Cardiac muscle cell (in vitro differentiated cells and primary cell): Measurements from ENCODE around the gene CA4. TPM values are rescaled to one million over a fixed set of nuclear protein-coding genes. Genes with fewer than 3 reads are reported as not detected.
A peak's percentile ranks its signal among the peaks of the same experiment; 100 is the strongest.

ENCODE experiments used
- DNase-seq, 2 donors: peaks; one replicate each; pipeline versions ENCODE4 v3.0.0 to v3.0.0-alpha.2; 2010 to 2017; ENCODE audit warnings: low read depth in 1 of 2, low spot score in 1 of 2
- H3K27ac ChIP-seq: fragments of 200-600 bp; sonication (generic); 2 replicates; pipeline ENCODE4 v1.5.1; 2016
- H3K27me3 ChIP-seq: fragments of 200-600 bp; sonication (generic); 2 replicates; pipeline ENCODE4 v1.6.0; 2016; ENCODE audit warnings: control low read depth
- H3K36me3 ChIP-seq: fragments of 200-600 bp; sonication (generic); 2 replicates; pipeline ENCODE4 v1.5.1; 2016; ENCODE audit warnings: control low read depth
- H3K4me1 ChIP-seq: fragments of 200-600 bp; sonication (generic); 2 replicates; pipeline ENCODE4 v1.8.1; 2017; ENCODE audit warnings: low read depth, mild to moderate bottlenecking, mixed run types
- H3K4me3 ChIP-seq: fragments of 200-600 bp; sonication (generic); 2 replicates; pipeline ENCODE4 v1.5.1; 2016; ENCODE audit warnings: mild to moderate bottlenecking
- H3K9me3 ChIP-seq: fragments of 200-600 bp; sonication (generic); 2 replicates; pipeline ENCODE4 v1.5.1; 2017; ENCODE audit warnings: low read depth, mild to moderate bottlenecking, control low read depth
- polyA plus RNA-seq: library from polyadenylated mRNA; unstranded; fragments of >200 nt; fragmentation: Nextera tagmentation; extraction: Ambion mirVana; gene quantifications from 2 replicates; pipeline ENCODE4 v1.2.1, GENCODE V29; 2016
- total RNA-seq: library from RNA; depleted of rRNA; stranded (reverse); fragments of >200 nt; gene quantifications from 2 replicates; pipeline ENCODE4 v1.2.3, GENCODE V29; 2016
- TF ChIP-seq, protein P1 (sequence below): IDR thresholded peaks from 2 replicates; pipeline ENCODE4 v1.5.1; 2012; ENCODE audit warnings: low read depth, mild to moderate bottlenecking, low read length

CA4 gene
- total and polyA plus RNA-seq, 2 experiments from 2014 or later, result 0.97 to 2.1 TPM

DNA sequence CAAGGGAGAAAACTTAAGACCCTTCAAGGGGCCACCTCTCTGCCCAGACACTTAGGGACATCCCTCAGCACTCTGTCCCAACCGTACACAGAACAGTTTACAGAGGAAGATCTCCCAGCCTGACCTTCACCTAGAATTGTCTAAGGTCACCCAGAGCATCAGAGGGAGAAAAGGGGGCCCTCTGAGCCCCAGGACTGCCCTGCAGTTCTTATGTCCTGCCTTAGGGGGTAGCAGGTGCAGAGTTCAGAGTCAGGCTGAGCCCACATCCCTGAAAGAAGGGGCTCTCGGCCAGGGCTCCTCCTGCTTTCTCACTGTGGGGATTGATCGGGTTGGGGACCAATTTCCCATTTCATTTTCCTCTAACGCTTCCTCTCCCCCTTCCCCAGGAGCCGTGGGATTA, 15.4 kb downstream of the CA4 start:
- no peak overlapping the region for H3K4me3 ChIP-seq
- peaks cover 11% of the 10 kb centered on the region for H3K4me1 ChIP-seq
- no peaks in the 10 kb centered on the region for H3K36me3 ChIP-seq
- DNase-seq, result no peak
- no peaks in the 10 kb centered on the region for H3K27me3 ChIP-seq
- TF ChIP-seq, protein P1, sequence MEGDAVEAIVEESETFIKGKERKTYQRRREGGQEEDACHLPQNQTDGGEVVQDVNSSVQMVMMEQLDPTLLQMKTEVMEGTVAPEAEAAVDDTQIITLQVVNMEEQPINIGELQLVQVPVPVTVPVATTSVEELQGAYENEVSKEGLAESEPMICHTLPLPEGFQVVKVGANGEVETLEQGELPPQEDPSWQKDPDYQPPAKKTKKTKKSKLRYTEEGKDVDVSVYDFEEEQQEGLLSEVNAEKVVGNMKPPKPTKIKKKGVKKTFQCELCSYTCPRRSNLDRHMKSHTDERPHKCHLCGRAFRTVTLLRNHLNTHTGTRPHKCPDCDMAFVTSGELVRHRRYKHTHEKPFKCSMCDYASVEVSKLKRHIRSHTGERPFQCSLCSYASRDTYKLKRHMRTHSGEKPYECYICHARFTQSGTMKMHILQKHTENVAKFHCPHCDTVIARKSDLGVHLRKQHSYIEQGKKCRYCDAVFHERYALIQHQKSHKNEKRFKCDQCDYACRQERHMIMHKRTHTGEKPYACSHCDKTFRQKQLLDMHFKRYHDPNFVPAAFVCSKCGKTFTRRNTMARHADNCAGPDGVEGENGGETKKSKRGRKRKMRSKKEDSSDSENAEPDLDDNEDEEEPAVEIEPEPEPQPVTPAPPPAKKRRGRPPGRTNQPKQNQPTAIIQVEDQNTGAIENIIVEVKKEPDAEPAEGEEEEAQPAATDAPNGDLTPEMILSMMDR, result no peak
- no peaks in the 10 kb centered on the region for H3K9me3 ChIP-seq
- H3K27ac ChIP-seq, result no peak overlapping the region

DNA sequence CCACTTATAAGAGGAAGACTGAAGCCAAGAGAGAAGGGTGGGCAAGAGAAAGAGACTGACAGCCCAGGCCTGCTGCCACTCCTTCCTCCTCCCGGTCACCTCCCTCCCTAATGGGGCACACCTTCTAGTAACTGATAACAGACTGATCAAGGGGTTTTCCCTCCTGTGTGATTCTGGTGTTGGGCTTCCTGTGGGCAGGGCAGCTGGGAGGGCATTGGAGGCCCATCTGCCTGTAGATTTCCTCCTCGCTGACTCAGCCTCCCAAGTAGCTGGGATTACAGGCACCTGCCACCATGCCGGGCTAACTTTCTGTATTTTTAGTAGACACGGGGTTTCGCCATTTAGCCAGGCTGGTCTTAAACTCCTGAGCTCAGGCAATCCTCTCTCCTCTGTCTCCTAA, 16.2 kb downstream of the CA4 start:
- DNase-seq, result no peak
- no peaks in the 10 kb centered on the region for H3K9me3 ChIP-seq
- H3K4me1 ChIP-seq, result peaks cover 11% of the 10 kb centered on the region
- no peak overlapping the region for H3K4me3 ChIP-seq
- H3K27ac ChIP-seq, result no peak overlapping the region
- H3K36me3 ChIP-seq, result no peaks in the 10 kb centered on the region
- no peaks in the 10 kb centered on the region for H3K27me3 ChIP-seq
- TF ChIP-seq, protein P1, result no peak

DNA sequence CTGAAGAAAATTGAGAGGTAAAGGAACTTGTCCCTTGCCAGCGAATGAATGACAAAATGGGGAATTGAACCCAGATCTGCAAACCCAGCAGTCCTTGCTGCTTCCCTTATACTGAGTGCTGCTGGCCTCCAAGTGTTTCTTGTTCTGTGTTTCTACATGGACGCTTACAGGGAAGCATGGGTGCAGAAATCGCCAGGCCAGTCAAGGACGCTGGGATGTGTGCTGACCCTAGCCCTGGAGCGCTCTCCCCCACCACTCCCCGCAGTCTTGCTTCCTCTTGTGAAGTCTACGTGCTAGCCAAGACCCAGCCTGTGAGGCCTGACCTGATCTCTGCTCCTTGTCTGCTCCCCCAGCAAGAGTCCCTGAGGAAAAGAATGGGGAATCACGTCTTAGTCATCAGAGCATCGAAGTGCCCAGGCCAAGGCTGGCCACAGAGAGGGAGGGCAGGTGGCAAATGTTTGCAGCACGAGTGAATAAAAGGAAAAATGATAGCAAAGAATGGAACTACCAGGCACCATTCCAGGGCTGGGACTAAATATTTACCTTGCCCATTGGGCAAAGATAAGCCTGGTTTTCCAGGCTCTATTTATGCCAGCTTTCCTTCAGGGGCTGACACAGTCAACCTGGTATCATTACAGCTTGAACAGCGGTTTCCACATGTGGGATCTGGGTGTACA, 17.4 kb downstream of the CA4 start:
- no peaks in the 10 kb centered on the region for H3K4me1 ChIP-seq
- H3K4me3 ChIP-seq, result no peak overlapping the region
- DNase-seq, result no peak
- H3K27me3 ChIP-seq, result no peaks in the 10 kb centered on the region
- no peaks in the 10 kb centered on the region for H3K36me3 ChIP-seq
- no peaks in the 10 kb centered on the region for H3K9me3 ChIP-seq
- TF ChIP-seq, protein P1, result no peak
- H3K27ac ChIP-seq, result no peak overlapping the region

DNA sequence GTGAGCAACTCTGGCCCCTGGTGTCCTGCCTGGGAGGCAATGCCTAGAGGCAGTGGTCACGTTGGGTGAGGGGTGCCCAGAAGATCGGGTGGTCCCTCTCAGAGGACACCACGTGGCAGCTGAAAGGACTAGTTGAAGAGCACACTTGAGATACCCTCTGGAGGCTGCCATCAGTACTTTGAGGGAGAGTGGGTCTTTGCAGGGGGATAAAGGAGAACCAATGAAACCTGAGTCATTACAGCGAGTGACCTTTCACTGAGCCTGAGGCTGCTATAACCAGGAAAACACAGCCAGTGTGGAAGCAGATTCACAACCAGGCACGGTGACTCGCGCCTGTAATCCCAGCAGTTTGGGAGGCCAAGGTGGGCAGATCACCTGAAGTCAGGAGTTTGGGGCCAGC, 18.9 kb downstream of the CA4 start:
- Histone ChIP-seq H3K36me3 (no peaks in the 10 kb centered on the region), H3K9me3 (no peaks in the 10 kb centered on the region), H3K4me1 (no peaks in the 10 kb centered on the region), H3K27me3 (no peaks in the 10 kb centered on the region), H3K27ac (no peak overlapping the region), H3K4me3 (no peak overlapping the region)
- DNase-seq, result no peak
- TF ChIP-seq, protein P1, result no peak

DNA sequence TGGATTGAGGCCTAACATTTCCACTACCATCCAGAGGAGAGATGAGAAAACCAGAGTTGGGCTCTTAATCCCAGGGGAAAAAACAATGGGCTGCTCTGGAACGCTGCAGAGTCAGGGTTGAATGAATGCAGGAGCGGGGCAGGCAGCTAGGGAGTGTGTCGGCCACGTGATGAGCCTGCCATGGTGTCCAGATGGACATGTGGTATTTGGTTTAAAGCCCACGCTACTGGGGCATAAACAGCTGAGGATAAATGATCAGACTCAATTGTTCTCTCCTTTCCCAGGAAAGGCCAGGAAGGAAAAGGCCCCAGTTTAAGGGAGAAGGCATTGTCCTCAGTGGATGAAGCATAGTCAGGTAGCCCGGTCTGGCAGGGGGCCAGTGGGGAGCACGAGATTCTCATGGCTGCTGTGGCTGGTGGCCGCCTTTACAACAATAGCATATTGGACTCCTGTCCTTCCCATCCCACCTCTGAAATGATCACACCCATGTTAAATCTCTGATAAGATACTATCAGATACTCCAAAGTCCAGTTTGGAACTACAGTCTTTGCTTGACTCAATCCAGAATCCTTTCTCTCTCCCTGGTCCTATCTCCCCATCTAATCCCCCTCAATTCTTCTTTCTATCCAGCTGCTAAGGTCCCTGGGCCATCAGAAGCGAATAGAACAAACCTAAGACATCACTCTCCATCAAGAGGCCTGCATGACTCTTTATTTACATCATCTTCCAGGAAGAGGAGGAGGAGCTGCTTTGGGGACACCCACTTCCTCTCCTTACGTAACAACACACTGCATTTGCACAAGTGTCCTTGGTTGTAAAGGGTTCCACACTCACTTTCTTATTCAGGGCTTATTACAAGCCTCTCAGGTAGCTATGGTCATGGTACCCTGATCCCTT, 20.4 kb downstream of the CA4 start:
- H3K27me3 ChIP-seq, result no peaks in the 10 kb centered on the region

More for the DNA sequence above, 20.4 kb downstream of the CA4 start:
- Histone ChIP-seq H3K9me3 (no peaks in the 10 kb centered on the region), H3K27ac (no peak overlapping the region), H3K36me3 (no peaks in the 10 kb centered on the region), H3K4me3 (no peak overlapping the region), H3K4me1 (no peaks in the 10 kb centered on the region)
- DNase-seq, result peak in 1 of 2 donors; percentile 71
- TF ChIP-seq, protein P1, result no peak
